Measurements from ENCODE around the gene CD37. TPM values are rescaled to one million over a fixed set of nuclear protein-coding genes. Genes with fewer than 3 reads are reported as not detected.

CD37 gene
- total and polyA plus RNA-seq, 2 experiments from 2014 or later: 106 TPM; not detected in 1

GRCh38 chr19:49347191-49347590, 12.0 kb downstream of the CD37 start:
- no peak overlapping the region for H3K27ac ChIP-seq (ENCODE audit: low read depth)
- H2AFZ ChIP-seq: no peak overlapping the region
- no peak overlapping the region for H3K4me3 Mint-ChIP-seq
- peaks cover 99% of the 10 kb centered on the region for H3K36me3 Mint-ChIP-seq (ENCODE audit: low read depth)
- H3K4me3 ChIP-seq: no peak overlapping the region
- peaks cover 15% of the 10 kb centered on the region for H3K27me3 Mint-ChIP-seq (ENCODE audit: insufficient read depth, low read depth, poor library complexity)
- H3F3A ChIP-seq (replicated peaks; ENCODE audit: low read depth): 0 out of 2 replicates have a peak, but pooled peaks cover 12% of the 10 kb centered on the region
- peaks cover 3% of the 10 kb centered on the region; the same call in 1 of the 3 replicates for H3K9me3 Mint-ChIP-seq
- no peaks in the 10 kb centered on the region for H3K27me3 ChIP-seq (ENCODE audit: insufficient read depth)
- peaks cover 6% of the 10 kb centered on the region; the same call in 2 of the 3 replicates for H3K4me1 Mint-ChIP-seq
- TF ChIP-seq ZNF331 (CRISPR knock-in tag; IDR thresholded peaks at IDR 0.05; ENCODE audit: low read depth): no peak
- TF ChIP-seq NANOG (IDR thresholded peaks at IDR 0.05; ENCODE audit: borderline replicate concordance): no peak
- DNase-seq (ENCODE audit: low spot score): no peak
- H3K4me1 ChIP-seq (ENCODE audit: insufficient read depth): no peaks in the 10 kb centered on the region
- no peaks in the 10 kb centered on the region for H3K9me2 ChIP-seq (ENCODE audit: insufficient read depth)
- H3K79me2 ChIP-seq (replicated peaks; ENCODE audit: insufficient read depth): peaks cover 3% of the 10 kb centered on the region
- H3K4me2 ChIP-seq: no peak overlapping the region
- H3K36me3 ChIP-seq (ENCODE audit: insufficient read depth): peaks cover 62% of the 10 kb centered on the region
- H3K27ac Mint-ChIP-seq: no peak overlapping the region
- H4K20me1 ChIP-seq (replicated peaks; ENCODE audit: insufficient read depth): peaks cover 6% of the 10 kb centered on the region; the same call in 1 of the 2 replicates
- no peak for ATAC-seq

- Histone ChIP-seq H3K27me3 (ENCODE audit: insufficient read depth) (no peaks in the 10 kb centered on the region), H3K4me1 (ENCODE audit: insufficient read depth) (no peaks in the 10 kb centered on the region), H4K20me1 (replicated peaks; ENCODE audit: insufficient read depth) (peaks cover 6% of the 10 kb centered on the region; the same call in 1 of the 2 replicates), H3K9me2 (ENCODE audit: insufficient read depth) (no peaks in the 10 kb centered on the region), H3K4me3 (no peak overlapping the region), H2AFZ (no peak overlapping the region), H3F3A (replicated peaks; ENCODE audit: low read depth) (0 out of 2 replicates have a peak, but pooled peaks cover 12% of the 10 kb centered on the region), H3K79me2 (replicated peaks; ENCODE audit: insufficient read depth) (peaks cover 3% of the 10 kb centered on the region), H3K36me3 (ENCODE audit: insufficient read depth) (peaks cover 62% of the 10 kb centered on the region), H3K27ac (ENCODE audit: low read depth) (no peak overlapping the region), H3K4me2 (no peak overlapping the region)
- DNase-seq (ENCODE audit: low spot score) (peak; percentile 85), ATAC-seq (peak; percentile 93)
- H3K36me3 Mint-ChIP-seq (ENCODE audit: low read depth): peaks cover 97% of the 10 kb centered on the region
- H3K4me1 Mint-ChIP-seq: peaks cover 6% of the 10 kb centered on the region; the same call in 2 of the 3 replicates
- H3K27ac Mint-ChIP-seq: peak overlapping the region; percentile 53; the same call in 1 of the 2 replicates
- H3K27me3 Mint-ChIP-seq (ENCODE audit: insufficient read depth, low read depth, poor library complexity): peaks cover 15% of the 10 kb centered on the region
- H3K9me3 Mint-ChIP-seq: peaks cover 3% of the 10 kb centered on the region; the same call in 1 of the 3 replicates
- TF ChIP-seq NANOG (IDR thresholded peaks at IDR 0.05; ENCODE audit: borderline replicate concordance) (no peak), CTCF (conservative IDR thresholded peaks at IDR 0.05; ENCODE audit: low read depth in 2 of 2) (peak; percentile 38 to 50; a peak in 3 of 4 replicates), ETS1 (IDR thresholded peaks at IDR 0.05) (peak; percentile 44), CREB1 (CRISPR knock-in tag; IDR thresholded peaks at IDR 0.05; ENCODE audit: low read depth) (0 out of 2 replicates have a peak, but pooled peaks have one; percentile 35)
- no peak overlapping the region; the same call in 2 of the 3 replicates for H3K4me3 Mint-ChIP-seq
These were observed 12.6 kb downstream of the CD37 start for GRCh38 chr19:49347835-49348234.

Data from GM23338 (cell line).